ENCODE measurements around the gene OAS3.
"Not testable (repeated sequence)": the region's sequence is repeated elsewhere in the genome, so short reads cannot be mapped to it uniquely, and the experiment has no call there.

The OAS3 gene

GRCh38 chr12:112944024-112944690 is 5.9 kb downstream of the OAS3 start:
- DNase-seq (ENCODE audit: insufficient read length, low spot score) (no peak), FAIRE-seq (no peak)
- TF ChIP-seq, protein P1, sequence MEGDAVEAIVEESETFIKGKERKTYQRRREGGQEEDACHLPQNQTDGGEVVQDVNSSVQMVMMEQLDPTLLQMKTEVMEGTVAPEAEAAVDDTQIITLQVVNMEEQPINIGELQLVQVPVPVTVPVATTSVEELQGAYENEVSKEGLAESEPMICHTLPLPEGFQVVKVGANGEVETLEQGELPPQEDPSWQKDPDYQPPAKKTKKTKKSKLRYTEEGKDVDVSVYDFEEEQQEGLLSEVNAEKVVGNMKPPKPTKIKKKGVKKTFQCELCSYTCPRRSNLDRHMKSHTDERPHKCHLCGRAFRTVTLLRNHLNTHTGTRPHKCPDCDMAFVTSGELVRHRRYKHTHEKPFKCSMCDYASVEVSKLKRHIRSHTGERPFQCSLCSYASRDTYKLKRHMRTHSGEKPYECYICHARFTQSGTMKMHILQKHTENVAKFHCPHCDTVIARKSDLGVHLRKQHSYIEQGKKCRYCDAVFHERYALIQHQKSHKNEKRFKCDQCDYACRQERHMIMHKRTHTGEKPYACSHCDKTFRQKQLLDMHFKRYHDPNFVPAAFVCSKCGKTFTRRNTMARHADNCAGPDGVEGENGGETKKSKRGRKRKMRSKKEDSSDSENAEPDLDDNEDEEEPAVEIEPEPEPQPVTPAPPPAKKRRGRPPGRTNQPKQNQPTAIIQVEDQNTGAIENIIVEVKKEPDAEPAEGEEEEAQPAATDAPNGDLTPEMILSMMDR (IDR thresholded peaks at IDR 0.05; ENCODE audit: insufficient read depth, missing control alignments) = no peak

- no peak for FAIRE-seq
- TF ChIP-seq, protein P1 (IDR thresholded peaks at IDR 0.05; ENCODE audit: insufficient read depth, missing control alignments) = no peak
- no peak for DNase-seq (ENCODE audit: insufficient read length, low spot score)
Observed at GRCh38 chr12:112945515-112945914, 7.2 kb downstream of the OAS3 start.

DNA sequence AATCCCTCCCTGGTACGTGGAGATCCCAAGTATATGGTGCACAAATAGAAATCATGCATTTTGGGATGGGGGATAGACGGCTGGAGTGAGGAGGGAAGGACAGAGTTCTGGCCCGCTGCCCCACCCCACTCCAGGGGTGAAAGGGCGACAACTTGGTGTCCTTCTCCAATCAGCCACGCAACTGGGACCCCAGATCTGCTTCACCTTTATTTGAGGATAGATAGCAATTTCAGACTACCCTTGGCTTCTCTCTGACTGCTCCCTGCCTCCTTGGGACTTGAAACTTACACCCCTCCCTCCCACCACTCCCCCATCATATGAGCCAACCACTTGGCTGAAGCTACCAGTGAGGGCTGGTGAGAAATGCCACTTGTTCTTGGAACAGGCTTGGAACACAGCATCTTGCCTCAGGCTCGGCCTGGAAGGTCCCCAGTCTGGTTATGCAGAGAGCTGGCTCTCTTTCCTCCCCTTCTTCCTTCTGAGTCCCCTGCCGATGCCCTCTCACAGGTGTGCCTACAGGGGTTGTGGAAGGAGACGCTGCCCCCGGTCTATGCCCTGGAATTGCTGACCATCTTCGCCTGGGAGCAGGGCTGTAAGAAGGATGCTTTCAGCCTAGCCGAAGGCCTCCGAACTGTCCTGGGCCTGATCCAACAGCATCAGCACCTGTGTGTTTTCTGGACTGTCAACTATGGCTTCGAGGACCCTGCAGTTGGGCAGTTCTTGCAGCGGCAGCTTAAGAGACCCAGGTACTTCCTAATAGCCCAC is 8.1 kb downstream of the OAS3 start:
- TF ChIP-seq, protein P1 (IDR thresholded peaks at IDR 0.05; ENCODE audit: insufficient read depth, missing control alignments) = no peak
- FAIRE-seq (no peak), DNase-seq (ENCODE audit: insufficient read length, low spot score) (no peak)

DNA sequence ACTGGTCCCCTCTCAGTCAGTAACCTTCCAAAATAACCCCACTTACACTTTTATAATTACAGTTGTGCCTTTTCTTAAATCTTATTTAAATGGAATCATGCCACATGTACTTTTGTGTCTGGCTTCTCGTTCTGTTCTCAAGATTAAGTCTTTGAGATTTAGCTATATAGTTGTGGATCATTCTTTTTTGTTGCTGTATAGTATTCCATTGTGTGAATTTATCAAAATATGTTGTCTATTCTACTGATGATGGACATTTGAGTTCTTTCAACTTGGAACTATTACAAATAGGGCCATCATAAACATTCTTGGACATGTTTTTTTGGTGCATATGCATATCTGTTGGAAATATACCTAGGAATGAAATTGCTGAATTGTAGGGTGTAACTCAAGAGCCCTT is 9.0 kb downstream of the OAS3 start:
- DNase-seq (ENCODE audit: insufficient read length, low spot score) (no peak), FAIRE-seq (no peak)
- TF ChIP-seq, protein P1 (IDR thresholded peaks at IDR 0.05; ENCODE audit: insufficient read depth, missing control alignments) = no peak

DNA sequence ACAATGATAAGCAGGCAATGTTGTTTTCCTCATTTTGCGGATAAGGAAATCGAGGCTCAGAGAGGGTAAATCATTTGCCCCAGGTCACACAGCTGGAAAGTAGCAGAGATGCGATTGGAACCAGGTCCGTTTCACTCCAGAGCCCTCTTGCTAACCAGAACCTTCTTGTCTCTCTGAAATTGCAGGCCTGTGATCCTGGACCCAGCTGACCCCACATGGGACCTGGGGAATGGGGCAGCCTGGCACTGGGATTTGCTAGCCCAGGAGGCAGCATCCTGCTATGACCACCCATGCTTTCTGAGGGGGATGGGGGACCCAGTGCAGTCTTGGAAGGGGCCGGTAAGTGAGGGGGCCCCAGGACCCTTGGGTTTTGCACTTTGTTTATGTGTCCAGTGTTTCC is 9.5 kb downstream of the OAS3 start:
- TF ChIP-seq, protein P1 (IDR thresholded peaks at IDR 0.05; ENCODE audit: insufficient read depth, missing control alignments) = no peak
- DNase-seq (ENCODE audit: insufficient read length, low spot score) (no peak), FAIRE-seq (no peak)

DNA sequence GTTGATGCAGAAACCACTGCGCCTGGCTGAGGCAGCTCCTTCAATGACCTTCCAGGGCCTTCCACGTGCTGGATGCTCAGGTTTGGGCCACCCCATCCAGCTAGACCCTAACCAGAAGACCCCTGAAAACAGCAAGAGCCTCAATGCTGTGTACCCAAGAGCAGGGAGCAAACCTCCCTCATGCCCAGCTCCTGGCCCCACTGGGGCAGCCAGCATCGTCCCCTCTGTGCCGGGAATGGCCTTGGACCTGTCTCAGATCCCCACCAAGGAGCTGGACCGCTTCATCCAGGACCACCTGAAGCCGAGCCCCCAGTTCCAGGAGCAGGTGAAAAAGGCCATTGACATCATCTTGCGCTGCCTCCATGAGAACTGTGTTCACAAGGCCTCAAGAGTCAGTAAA is 10.5 kb downstream of the OAS3 start:
- TF ChIP-seq, protein P1 (IDR thresholded peaks at IDR 0.05; ENCODE audit: insufficient read depth, missing control alignments) = no peak
- FAIRE-seq (no peak), DNase-seq (ENCODE audit: insufficient read length, low spot score) (no peak)

GRCh38 chr12:112950701-112951100 is 12.4 kb downstream of the OAS3 start:
- DNase-seq (ENCODE audit: insufficient read length, low spot score) = no peak
- FAIRE-seq = no peak
- TF ChIP-seq, protein P1 (IDR thresholded peaks at IDR 0.05; ENCODE audit: insufficient read depth, missing control alignments) = no peak

GRCh38 chr12:112957125-112957524 is 18.9 kb downstream of the OAS3 start:
- DNase-seq (ENCODE audit: insufficient read length, low spot score); FAIRE-seq: not testable (repeated sequence)
